HL-60/S4 (cell line): ENCODE results near the gene SPATA9.

Experiments
- in situ Hi-C: fragments of 300-500 bp; cut with MboI; formaldehyde crosslinking; loops from 2 replicates; pipeline ENCODE4 v1.14.3; 2022; ENCODE audit warnings: low sequenced_read_pairs

Gene SPATA9, protein sequence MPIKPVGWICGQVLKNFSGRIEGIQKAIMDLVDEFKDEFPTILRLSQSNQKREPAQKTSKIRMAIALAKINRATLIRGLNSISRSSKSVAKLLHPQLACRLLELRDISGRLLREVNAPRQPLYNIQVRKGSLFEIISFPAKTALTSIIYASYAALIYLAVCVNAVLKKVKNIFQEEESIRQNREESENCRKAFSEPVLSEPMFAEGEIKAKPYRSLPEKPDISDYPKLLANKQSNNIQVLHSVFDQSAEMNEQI

GRCh38 chr5:95682891-95683290 is at the start of gene SPATA9:
TSS of gene SPATA9 (minus strand) at chr5:95682991. CDS start at chr5:95682854, 137 bp downstream.
- in situ Hi-C loops, result no loop called here

DNA sequence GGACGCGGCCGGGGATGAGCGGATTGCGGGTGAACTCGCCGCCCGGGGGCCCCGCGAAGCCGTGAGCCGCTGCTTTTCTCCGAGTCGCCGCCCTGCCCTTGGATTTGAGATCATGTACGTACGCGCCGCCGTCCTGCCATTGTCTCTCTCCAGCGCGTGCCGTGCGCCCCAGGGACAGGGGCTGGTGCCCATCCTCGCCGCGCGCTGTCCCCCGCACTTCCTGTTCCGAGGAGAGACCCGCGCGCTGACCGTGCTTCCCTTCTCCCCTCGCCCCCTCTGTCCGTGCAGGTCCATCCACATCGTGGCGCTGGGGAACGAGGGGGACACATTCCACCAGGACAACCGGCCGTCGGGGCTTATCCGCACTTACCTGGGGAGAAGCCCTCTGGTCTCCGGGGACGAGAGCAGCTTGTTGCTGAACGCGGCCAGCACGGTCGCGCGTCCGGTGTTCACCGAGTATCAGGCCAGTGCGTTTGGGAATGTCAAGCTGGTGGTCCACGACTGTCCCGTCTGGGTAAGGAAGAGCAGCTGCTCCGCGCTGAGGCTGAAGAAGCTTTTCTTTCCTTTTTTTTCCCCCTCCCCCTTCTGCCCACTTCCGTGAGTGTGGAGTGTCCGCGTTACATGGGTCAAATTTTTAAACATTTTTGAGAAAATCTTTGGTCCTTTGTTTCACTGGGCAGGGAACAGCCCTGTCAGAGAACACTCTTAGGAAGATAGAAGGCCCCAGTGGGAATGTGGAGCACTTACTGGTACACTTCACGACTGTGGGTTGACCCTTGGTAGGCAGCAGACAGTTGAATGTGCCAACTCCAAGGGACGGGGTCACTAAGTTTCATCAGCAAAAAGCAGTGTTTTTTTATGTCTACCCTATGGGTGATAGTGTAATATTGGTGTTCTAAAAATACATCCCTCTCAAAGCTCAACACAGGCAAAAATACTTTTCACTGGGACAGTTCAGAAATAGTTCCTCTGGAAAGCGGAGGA is 49.1 kb upstream of the SPATA9 start:
- in situ Hi-C loops, result no loop called here

DNA sequence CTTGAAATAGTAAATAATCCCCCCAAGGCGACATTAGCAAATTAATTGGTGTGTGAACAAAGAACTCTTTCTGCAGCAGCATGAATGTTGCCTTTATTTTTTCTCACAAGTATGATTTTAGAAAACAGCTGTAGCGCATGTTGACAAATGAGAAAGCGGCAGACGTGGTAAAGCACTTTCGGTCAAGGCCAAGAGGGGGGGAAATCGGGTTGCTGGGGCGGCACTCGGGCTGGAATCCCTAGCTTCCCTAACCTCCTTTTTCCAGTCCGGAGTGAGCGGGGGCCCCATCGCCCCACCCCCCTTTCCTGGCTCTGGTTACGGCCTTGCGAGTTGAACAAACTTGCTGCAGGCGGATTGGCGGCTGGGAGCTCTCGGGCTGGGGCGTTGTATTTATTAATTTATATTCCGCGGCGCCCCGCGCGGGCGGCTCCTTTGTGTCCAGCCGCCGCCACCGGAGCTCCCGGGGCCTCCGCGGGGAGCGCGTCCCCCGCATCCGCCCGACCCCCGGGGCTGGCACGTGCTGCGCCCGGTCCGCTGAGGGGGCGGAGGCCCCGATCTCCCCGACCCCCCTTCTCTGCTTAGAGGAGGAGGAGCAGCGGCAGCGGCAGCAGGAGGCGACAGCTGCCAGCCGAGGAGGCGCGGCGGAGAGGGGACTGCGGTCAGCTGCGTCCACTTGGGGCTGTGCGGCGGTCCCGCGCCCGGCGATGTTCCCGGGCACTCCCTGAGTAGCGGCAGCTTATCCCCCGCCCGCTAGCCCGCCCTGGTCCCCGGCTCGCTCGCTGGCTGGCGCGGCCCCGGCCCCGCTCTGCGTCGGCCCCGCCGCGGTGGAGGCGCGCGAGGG is 48.2 kb upstream of the SPATA9 start, which contains the start of gene RHOBTB3:
RHOBTB3 (plus strand) TSS at position 607 of the 841 bp plus-strand sequence. CDS start 347 bp downstream, outside the sequence.
- in situ Hi-C loops, result no loop called here

DNA sequence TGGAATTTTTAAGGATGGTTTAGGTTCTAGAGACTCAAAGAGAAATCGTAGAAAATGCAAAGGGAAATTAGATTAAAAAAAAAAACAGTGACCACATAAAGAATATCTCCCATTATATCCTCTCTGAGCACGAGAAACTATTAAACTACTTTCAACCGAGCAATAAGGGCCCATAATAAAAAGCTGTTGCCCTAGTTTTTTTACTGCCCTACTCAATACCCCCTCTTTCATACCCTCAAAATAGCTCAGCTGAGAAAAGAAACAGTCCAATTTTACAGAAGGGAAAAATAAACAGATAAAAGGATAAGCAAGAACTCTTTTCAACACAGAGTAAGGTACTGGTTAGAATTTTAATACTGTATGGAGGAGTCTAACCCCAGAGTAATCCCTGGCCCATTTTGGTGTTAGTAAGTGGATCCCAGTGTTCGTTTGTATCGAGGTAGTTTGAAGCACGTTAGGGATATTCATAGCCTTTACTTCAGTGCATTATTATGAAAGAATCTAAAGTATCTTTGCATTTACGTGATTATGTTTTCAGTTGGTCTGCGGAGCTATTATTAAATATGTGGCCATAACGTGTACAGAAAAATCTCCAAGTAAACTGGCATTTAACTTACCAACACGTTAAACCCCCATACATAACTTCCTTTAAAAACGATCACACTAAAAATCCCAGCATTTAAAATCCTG is 47.4 kb upstream of the SPATA9 start:
- in situ Hi-C loops, result no loop called here

GRCh38 chr5:95729115-95730010 is 46.6 kb upstream of the SPATA9 start:
- in situ Hi-C loops, result no loop called here

DNA sequence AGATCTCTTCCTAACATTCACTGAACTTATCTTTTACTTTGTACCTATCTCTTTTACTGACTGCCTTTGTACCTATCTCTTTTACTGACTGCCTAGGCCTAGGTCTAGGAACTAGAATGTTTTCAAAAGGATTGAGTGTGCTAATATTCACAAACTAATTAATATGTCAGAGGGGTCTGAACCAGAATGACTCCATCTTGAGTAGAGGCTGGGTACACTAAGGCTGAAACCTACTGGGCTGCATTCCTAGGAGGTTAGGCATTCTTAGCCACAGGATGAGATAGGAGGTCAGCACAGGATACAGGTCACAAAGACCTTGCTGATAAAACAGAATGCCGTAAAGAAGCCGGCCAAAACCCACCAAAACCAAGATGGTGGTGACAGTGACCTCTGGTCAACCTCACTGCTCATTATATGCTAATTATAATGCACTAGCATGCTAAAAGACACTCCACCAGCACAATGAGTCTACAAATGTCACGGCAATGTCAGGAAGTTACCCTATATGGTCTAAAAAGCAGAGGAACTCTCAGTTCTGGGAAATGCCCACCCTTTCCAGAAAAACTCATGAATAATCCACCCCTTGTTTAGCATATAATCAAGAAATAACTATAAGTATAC is 45.8 kb upstream of the SPATA9 start:
- in situ Hi-C loops, result no loop called here

GRCh38 chr5:95727764-95728191 is 45.0 kb upstream of the SPATA9 start:
- in situ Hi-C loops, result no loop called here

DNA sequence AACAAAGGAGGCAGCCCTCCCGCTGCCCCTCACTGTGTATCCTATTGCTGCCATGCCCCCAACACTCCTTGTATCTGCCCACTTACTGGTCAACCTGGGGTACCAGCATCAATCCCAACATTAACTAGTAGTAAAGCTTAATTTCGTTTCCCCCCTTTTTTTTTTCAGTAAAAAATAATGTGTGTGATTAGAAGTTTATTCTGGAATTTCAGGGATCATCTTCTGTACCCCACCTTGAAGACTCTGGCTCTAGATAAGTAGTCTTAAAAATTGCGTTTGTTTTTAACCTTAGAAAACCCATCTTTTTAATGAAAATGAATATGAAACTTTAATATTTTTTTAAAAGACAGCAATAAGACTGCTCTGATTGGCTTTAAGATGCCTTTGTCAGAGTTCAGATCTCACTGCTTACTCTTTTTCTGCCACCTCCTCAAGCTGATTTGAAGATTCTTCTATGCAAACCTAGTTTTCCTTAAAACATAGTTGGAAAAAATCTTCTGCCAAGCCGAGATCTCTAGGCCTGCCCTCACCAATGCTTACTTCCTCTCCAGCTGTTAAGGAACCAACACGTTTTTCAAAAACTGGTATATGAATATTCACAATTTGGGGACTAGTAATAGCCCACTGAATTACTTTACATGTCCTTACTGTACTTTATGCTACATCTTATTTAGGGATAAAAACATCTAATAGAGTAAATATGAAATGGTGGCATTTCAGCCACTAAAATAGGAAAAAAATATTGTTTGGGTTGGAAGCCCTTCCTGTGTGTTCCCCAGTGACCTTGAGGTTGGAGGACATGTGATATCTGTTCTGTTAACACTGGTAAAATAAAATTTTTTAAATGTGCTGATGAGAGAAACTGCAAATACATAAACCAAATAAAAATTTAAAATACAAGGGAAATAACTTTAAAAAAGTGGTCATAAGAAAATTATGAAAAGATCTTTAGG is 44.3 kb upstream of the SPATA9 start:
- in situ Hi-C loops, result no loop called here

DNA sequence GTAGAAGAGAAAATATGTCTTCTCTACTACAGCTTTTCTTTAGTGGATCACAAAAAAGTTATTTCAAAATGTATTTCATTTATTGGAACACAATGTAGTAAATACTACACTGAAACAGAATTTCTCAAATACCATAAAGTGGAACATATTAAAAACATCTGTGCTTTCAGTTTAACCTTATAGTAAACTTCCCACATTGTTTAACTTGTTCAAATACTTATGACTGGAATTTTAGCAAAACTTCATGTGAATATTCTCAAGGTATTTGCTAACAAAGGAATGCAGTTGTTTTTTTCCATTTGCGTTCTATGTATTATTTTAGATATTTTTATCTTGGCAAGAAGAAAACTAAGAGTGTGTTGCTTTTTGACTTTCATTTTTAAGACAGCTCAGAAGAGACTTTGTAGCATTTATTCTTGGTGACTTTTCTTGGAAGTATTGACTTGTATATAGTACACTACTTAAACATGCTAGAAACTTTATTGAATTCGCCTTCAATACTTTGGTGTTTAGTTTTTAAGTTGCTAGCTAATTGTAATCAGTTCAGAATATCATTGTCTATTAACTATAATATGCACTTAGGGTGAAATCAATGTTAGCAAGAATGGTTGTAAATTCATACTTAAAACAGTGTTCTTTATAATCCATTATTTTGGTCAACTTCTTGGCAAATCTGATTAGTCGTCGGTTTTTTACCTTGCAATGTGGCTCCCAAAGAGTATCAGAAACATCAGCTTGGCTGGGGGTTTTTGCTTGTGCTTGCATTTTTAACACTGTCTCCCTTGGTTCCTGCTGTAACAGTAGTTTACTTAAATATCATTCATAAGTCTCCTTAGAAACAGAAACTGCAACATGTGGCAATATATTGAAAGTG is 43.4 kb upstream of the SPATA9 start:
- in situ Hi-C loops, result no loop called here

DNA sequence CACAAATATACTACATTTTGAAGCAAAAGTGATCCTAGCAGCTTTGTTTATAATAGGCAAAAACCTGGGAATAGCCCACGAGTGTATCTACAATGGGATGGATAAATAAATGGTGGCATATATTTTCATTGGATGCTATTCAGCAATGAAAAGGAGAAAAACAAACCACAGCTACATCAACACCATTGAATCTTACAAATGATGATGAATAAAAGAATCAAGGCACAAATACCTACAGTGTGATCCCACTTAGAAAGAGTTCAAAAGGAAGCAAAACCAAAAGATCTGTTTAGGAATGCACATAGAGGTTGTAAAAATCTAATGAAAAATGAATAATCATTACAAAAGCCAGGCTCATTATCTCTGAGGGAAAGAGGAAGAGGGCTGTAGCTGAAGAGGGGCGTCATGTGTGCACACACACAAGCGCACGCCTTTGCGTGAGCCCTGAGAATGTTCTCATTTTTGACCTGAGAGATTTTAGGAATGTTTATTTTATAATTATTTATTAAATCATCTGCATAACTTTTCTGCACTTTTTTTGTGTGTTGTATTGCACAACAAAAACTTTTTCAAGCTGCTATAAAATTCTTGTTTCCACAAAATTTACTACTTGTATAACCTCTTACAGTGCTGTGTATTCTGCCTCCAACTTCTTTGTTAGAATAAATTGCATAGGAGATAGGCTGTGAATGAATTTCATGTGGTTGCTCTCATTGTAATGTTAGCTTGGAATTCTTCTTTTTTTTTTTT is 42.5 kb upstream of the SPATA9 start:
- in situ Hi-C loops, result no loop called here

DNA sequence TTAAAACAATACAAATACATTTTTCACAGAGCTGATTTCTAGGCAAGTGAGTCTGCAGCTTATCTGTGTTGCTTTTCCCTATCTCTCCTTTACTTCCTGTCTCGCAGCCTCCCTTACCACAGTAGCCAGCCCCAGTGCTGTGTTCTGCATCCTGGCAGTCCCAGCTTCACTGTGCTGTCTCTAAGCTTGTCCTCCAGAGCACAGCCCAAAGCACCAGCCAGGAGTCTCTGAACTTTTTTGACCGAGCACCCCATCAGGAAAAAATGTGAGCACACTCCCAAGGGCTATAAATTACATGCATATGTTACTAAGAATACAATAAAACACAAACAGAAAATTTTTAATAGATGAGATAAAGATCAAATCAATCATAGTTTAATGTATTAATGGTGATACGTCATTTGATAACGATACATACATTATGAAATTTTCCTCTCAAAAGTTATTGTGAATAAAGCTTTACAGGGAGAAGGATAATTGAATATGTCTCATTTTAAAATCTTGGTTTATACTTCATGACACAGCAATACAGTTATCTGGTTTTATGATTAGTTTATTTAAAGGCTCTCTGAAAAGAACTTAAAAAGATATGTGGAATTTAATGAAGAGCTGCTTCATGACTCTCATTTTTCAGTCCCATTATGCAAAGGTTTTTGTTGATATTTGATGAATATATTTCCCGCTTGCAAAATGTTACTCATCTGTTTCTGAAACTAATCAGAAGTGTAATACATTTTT is 41.0 kb upstream of the SPATA9 start:
- in situ Hi-C loops, result no loop called here

GRCh38 chr5:95721582-95722295 is 38.9 kb upstream of the SPATA9 start:
- in situ Hi-C loops, result no loop called here

GRCh38 chr5:95720094-95720786 is 37.4 kb upstream of the SPATA9 start:
- in situ Hi-C loops, result no loop called here

GRCh38 chr5:95718738-95719137 is 35.9 kb upstream of the SPATA9 start:
- in situ Hi-C loops, result no loop called here
